Fibroblast of skin of abdomen (primary cell): ENCODE data around the gene ABCC4.

Source experiments
- DNase-seq: peaks from one replicate; pipeline ENCODE4 v3.0.0-alpha.2; 2013

ABCC4 gene

GRCh38 chr13:94987869-94988268 is 313.4 kb downstream of the ABCC4 start:
- no peak for DNase-seq

GRCh38 chr13:94987081-94987480 is 314.2 kb downstream of the ABCC4 start:
- DNase-seq: no peak

GRCh38 chr13:94984958-94985357 is 316.3 kb downstream of the ABCC4 start:
- no peak for DNase-seq

- no peak for DNase-seq
Measured at GRCh38 chr13:94978516-94978915, 322.7 kb downstream of the ABCC4 start.

- no peak for DNase-seq
Measured at GRCh38 chr13:94974015-94974951, 327.0 kb downstream of the ABCC4 start.

GRCh38 chr13:94972262-94972661 is 329.0 kb downstream of the ABCC4 start:
- DNase-seq: no peak
